GM19452 (cell line): ENCODE data around the gene ADARB2.

ENCODE experiments used
- ATAC-seq: cut with Tn5 transposase; IDR thresholded peaks from one replicate; pipeline ENCODE4 v1.9.1; 2021; ENCODE audit not compliant: unreplicated experiment

ADARB2 gene

DNA sequence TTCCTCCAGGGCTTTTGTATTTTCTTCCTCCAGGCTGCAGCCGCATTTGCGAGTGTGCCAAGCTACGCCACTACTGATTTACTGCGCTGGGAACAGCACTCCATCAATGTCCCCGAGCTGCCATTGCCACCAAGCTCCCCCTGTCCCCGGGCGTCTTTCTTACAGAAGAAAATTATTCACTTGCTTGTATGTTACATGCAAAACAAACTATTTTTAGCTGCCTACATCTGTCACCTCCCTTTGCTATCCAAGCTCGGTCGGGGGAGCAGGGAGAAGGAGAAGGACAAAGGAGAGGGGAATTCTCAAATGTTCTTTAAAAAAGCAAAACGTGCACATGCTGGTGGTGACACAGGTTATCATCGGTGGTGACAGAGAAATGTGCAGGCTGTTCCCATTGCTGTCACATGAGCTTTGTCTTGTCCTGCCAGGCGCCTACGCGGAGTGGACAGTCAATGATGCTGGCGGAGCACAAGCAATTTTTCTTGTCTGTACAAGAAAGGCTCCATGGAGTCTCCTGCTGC, 93.1 kb downstream of the ADARB2 start:
- ATAC-seq, result no peak

DNA sequence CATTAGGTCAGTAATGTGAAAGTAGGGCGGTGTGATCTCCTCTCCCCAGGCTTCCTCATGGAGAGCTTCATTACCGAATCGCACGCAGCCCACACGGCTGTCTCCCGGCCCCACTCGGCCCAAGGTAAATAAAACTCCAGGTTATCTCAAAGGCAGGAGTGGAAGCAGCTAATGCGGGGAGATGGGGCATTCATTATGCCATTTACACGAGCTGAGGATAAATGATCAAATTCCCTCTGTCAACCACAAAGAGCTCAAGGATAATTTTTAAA, 93.5 kb downstream of the ADARB2 start:
- ATAC-seq, result no peak

DNA sequence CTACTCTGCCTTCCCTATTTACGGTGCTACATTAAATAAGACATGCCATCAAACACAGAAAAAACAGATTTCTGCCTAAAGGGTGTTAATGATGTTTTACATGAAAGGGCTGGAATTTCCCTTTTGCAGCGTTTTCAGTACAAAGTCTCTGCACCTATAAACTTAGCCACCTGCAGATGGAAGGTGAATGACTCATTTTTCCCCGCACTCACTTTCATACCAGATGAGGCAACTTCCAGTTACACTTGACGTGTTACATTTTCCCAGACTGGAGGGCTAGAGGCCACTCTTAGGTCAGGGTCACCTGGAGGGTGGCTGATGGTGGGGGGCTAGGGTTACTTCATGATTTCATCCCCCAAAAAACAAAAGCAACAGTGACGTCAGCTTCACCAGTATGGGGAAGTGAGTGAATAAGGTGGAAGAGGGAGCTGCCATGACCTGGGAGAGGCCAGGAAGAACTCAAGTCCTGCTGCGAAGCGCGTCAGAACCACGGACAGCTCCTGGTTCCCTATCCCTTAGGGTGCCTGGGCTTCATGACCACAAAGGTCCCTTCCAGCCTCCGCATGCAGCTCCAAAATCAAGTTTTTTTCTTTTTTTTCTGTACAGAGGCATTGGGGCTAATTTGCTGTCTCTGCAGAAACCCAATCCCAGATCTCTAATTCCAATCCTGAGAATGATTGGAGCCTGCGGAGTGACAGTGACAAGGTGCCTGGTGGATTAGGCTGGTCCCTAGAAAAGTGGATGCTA, 94.0 kb downstream of the ADARB2 start:
- ATAC-seq, result no peak

DNA sequence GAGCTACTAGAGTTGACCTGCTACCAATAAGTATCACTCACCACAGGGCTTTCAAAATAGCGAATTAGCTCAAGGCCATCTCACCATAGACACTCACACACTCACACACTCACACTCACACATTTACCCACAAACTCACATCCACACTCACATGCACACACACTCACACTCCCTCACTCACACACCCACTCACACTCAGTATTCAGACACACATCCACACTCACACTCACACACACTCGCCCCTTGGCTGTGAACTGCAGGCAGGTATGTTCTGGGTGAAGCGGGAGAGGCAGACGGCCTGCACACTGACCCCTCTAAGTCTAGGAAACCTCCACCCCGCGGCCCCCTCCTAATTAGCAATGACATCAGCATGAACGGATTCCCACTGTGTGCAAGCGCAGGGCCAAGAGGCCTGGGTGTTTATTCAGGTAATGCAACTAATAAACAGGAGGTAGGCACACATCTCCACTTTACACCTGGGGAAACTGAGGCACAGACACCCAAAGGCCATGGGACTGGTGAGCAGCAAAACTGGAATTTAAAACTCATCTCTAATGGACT, 94.6 kb downstream of the ADARB2 start:
- ATAC-seq, result no peak

DNA sequence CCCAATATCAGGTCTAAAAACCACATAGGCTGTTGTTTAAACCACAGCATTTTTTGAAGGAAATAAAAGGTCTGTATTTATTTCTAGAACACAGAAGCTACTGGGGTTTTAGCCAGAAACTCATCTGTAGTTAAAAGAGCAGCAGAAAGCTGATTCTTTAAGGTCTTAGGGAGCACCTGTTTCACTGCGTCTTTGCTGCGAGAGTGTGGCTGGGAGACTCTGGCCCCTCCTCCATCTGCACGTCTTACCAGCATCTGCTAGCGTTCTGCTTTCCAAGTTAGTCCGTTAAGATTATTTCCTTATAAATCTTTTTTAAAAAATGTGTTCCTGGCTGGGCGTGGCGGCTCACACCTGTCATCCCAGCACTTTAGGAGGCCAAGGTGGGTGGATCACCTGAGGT, 95.9 kb downstream of the ADARB2 start:
- no peak for ATAC-seq

DNA sequence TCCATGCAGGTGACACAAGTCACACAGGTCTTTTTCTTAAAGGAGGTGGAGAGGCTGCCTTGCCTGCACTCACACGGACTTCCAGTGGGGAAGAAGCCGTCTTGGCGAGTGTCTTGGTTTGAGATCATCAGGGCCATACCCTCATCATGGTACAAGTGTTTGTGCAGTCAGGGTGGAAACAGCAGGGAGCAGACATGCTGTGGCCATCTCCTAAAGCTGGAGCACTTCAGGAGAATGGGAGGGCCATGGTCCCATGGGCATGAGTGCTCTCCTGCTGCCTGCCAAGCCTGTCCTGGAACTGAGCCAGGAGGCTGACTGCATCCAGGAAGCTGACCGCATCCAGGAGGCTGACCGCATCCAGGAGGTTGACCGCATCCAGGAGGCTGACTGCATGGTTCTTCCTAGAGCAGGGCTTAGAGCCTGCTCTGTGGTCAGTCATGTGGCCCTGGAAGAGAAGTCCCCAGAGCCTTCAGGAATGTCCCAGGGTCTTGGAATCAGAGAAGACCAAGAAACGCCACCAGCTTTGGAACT, 98.4 kb downstream of the ADARB2 start:
- no peak for ATAC-seq

DNA sequence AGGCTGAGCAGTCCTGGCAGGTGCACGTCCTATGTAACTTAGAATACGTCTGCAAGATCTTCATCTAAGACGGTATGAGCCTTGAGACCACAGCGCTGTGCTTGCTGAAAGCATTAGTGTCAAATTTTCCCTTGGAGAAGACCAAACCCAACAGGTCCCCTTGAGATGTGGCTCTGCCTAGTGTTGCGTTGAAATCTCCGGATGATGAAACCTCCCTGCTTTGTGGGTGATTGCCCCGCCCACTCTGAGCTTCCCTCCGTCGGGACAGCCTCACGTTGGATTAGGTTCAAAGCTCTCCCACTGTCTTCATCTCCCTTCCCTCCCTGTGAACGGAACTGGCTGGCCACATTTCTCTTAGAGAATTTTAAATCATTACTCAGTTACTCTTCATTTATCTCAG, 102.0 kb downstream of the ADARB2 start:
- no peak for ATAC-seq

DNA sequence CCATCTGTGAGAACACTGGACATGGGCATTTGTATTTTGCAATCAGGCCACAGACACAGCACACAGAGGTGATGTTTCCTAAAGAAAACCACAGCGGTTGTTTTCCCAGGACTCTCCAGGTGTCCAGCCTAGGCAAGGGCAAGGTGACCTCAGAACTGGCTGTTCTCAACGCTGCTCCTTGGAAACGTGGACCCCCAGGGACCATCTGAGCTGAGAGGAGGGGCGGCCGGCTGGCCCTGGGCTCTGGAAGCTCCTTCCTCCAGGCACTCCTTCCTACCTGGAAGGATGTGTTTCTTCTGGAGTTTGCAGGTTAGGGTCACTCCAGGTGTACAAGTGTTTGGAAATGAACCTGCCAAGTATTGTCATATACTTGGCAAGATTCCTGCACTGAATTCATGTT, 103.1 kb downstream of the ADARB2 start:
- ATAC-seq, result no peak

DNA sequence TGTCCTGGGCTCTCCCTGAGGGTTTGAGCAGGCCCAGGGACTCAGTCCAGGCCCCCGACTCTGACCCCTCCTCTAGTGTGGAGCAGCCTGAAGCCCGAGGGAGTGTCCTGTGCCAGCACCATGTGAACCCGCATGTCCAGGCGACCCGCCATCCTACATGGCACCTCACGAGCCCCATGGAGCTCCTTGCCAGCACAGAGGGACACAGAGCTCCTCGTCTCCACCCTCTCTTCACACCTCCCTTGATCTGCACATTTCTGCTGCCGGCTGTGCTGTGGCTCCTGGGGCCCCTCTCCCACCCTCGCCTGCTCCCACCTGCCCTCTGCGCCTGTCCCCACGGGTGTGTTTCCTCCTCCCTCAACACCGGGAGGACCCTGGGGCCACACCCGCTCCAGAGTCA, 103.5 kb downstream of the ADARB2 start:
- no peak for ATAC-seq

DNA sequence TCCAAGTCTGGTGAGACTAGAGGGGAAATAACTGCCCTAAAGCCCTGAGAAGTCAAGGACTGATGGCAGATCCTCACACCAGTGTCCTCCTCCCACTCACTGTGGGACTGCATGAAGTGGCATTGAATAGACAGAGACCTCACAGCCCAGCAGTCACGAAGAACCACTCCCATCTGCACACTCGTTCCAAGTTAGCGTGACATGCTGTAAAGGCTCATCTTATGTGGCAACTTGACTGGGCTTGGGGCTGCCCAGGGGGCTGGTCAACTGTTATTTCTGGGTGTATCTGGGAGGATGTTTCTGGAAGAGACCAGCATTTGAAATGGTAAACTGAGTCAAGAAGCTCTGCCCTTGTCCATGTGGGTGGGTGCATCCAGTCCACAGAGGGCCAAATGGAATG, 104.7 kb downstream of the ADARB2 start:
- ATAC-seq, result no peak

DNA sequence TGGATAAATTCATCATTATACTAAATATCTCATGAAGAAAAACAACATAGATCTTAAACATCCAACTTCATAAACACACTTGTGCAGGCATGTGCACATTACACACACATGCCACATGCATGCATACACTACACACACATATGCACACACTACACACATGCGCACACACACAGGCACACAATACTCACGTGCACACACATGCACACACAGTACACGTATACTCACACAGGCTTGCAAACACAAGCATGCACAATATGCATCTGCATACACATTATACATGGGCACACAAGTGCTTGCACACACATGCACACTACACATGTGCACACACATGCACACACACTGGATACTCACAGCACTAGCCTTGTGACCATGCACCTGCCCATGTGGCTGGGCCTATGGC, 105.2 kb downstream of the ADARB2 start:
- no peak for ATAC-seq

DNA sequence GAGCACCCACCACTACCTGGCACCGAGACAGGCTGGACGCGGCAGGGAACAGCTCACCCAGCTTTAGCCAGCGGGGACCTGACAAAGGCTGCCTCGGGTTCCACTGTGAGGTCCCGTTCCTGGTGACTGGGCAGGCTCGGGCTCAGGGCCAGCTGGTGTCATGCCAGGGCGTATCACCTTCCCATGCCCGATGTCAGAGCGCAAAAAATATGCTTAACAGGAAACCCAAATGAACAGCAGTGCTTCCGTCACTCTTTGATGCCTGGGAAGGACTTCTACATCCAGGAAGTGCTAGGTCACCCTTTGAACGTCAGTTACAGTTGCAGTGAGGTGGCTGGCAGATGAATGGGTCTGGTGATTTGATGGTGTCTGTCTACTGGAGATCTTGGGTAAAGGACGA, 106.0 kb downstream of the ADARB2 start:
- ATAC-seq, result no peak

DNA sequence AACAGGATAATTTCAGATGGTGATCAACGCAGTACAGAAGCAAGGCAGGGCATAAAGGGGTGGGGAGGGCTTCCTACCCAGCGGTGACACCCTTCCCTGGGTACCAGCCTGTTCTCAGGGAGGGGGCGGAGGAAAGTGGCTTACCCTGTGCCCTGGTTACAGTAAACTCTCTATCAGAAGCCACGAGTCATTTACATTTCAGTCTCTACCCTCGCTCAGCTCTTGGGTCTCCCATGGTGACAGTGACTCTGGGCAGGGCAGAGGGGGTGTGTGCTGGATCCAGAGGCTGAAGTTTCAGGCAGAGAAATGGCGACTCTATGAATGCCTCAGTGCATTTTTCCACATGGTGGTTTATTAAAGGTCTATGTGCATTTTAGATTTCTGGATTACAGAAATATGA, 107.0 kb downstream of the ADARB2 start:
- no peak for ATAC-seq

DNA sequence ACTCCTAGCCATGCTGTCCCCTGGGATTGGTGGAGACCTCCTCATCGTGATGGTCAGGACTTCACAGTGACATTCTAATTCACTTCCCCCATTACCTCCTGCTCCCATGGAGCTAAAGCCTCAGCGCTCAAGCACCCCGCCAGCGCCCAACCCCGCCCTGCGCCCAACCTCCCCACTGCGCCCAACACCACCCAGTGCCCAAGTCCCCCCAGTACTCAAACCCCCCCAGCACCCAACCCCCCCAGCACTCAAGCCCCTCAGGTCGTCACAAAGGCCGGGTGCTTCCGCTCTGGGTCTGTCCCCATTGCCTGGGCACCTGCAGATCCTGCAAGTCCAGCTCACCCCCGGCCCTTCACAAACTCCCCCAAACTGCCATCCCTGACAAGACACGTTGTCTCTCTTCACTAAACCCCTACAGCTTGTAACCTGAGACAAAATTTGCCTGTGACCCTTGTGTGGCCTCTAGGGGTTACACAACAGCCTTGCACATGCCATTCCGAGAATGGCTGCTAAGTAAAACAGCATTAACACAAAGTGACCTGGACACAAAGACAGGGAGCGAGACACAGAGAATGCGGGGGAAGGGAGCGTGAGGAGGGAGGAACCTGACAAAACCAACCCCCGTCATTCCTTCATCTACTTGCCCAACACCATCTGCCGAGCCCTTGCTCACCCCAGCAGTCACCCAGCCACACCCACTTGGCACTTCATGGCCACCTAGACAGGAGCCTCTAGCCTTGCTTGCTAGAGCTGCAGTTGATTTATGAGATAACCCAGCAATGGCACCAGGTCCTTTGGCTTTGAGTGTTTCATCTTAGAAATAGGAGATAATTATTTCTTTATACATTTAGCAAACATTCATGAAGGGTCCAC, 107.8 kb downstream of the ADARB2 start:
- ATAC-seq, result no peak

DNA sequence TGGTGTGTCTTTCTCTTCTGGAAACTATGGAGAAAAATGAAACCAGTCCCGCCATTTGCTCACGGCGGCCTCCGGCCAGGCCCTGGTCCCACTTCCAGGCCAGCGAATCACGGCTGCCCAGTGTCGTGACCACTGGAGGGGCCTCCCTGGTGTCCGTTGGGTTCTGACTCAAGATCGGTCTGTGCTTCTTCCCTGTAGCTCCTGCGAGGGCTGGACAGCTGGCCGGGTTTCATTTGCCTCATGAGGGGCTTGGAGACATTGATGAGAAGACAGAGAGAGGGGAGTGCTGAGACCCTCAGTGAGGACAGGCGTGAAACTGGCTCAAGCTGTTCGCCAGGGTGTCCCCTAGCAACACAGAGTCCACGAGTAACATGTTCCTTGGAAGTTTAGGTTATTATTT, 108.6 kb downstream of the ADARB2 start:
- no peak for ATAC-seq

DNA sequence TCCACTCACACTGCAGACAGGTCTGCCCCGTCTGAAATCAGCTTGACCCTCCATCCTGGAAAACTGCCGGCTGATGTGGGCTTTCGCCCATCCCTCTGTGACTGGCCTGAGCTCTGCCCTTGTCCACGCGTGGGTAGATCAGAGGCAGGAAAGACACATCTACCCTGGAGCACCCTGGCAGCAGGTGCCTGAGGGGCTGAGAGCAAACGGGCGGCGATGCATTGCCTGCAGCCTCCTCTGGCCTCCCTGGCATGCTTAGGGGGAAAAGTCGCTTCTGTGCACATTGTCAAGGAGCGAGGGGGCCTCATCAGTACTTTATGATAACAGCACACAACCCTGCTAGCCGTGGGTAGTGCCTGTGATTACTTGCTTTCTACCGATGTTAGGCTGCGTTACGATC, 109.4 kb downstream of the ADARB2 start:
- no peak for ATAC-seq

DNA sequence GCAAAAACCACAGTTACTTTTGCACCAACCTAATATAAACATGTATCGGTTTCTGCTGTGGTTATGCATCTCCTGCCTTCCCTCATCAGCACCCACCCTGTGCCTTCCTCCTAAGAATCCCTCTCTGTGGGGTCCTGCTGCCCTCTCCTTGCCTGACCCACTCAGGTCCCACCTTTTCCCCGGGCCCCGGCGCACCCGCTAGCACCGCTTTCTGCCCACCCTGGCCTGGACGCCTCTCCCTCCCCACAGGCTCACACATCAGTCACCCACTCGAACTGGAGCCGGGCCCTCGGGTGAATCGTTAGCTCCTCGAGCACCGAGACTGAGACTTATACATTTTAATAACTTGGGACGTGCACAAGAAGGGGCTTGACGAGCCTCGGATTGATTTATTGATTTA, 110.5 kb downstream of the ADARB2 start:
- no peak for ATAC-seq

DNA sequence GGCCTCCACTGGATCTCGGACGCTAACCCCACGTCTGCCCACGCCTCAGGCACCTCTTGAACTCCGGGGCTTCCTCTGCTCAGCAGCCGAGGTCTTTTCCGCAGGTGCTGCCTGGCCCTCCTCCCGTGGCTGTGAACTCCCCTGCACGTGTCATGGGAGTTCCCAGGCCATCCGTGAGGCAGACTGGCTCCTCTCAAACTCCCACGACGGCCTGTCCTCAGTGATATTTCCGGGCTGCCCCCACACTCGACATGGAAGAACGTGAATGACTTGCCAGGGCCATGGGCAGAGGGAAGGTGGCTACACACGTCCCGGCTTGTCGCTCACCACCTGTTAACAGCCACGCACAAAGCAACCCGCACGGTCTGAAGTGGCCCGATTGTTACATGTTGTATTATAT, 110.9 kb downstream of the ADARB2 start:
- ATAC-seq, result no peak

DNA sequence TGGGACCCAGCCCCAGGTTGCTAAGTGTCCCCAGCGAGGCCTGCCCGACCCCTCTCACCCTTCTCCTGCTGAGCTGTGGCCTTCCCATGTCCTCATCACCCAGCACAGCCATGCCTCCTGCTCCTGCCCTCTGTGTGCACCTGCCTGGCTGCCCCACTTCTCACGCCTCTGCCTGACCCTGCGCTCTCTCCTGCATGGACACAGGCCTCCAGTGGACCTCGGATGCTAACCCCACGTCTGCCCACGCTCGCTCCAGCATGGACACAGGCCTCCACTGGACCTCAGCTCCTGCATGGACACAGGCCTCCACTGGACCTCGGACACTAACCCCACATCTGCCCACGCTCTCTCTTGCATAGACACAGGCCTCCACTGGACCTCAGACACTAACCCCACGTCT, 111.6 kb downstream of the ADARB2 start:
- no peak for ATAC-seq

DNA sequence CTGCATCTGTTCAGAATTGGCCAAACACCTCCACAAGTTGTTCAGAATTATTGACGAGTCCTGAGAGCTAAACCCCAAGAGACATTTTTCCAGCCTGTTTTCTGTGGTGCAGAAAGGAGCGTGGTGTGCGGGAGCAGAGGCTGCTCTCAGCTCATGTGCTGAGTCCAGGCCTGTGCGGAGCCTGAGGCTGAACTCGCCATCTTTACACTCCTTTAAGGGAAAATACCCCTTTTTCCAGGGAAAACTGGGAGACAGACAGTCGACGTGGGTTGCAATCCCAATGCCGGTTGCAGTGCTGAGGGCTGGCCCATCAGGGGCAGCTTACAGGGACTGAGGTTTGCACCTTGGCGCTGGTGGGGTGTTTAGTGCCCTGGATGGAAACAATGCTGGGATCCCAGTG, 112.2 kb downstream of the ADARB2 start:
- no peak for ATAC-seq

DNA sequence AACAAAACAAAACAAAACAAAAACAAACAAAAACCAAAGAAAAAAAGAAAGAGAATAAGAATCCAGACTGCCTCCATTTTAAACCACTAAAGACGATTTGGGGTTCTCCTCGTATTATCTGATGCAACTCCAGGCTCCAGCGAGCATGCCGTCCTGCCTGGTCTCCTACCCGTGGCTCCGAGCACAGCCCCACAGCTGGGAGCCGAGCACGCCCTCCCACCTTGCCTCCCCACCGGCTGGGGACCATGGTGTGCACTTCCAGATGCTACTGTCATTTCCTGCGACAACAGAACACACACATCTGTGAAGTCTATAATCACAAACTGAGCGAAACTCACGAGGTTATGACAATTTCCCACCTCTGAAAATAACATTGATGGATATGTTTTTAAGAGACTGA, 113.1 kb downstream of the ADARB2 start:
- ATAC-seq, result no peak

DNA sequence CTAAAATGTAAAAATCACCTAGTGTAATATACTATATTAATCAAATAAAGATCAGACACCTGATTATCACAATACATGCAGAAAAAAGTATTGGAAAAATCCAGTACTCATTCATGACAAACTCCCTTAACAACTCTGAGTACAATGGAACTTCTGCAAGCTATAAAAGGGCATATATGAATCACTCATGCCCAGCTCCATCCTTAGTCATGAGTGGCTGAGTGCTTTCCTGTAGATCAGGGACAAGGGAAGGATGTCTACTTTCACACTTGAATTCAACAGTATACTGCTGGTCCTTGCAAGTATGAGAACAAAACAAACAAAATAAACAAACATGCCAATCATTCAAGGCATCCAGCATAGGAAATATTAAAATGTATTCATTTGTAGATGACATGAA, 116.5 kb downstream of the ADARB2 start:
- ATAC-seq, result no peak
